ENCODE results near the gene FOXP1.
"Not testable (repeated sequence)": the region's sequence is repeated elsewhere in the genome, so short reads cannot be mapped to it uniquely, and the experiment has no call there.

The FOXP1 gene

GRCh38 chr3:71526448-71526847 is 57.1 kb downstream of the FOXP1 start:
- not testable (repeated sequence) for DNase-seq

GRCh38 chr3:71525391-71525790 is 58.1 kb downstream of the FOXP1 start:
- DNase-seq: no peak

- no peak for DNase-seq
Observed at GRCh38 chr3:71524672-71525071, 58.9 kb downstream of the FOXP1 start.

GRCh38 chr3:71523628-71524027 is 59.9 kb downstream of the FOXP1 start:
- no peak for DNase-seq

GRCh38 chr3:71521940-71522876 is 61.3 kb downstream of the FOXP1 start:
- no peak for DNase-seq

GRCh38 chr3:71521021-71521352 is 62.5 kb downstream of the FOXP1 start:
- no peak for DNase-seq

GRCh38 chr3:71520161-71521020 is 63.1 kb downstream of the FOXP1 start:
- DNase-seq: no peak

GRCh38 chr3:71518089-71518488 is 65.4 kb downstream of the FOXP1 start:
- DNase-seq: no peak

GRCh38 chr3:71517271-71517791 is 66.2 kb downstream of the FOXP1 start:
- no peak for DNase-seq

GRCh38 chr3:71515636-71516365 is 67.7 kb downstream of the FOXP1 start:
- DNase-seq: no peak

- no peak for DNase-seq
Observed at GRCh38 chr3:71514621-71515020, 68.9 kb downstream of the FOXP1 start.

GRCh38 chr3:71513515-71513914 is 70.0 kb downstream of the FOXP1 start:
- DNase-seq: no peak

GRCh38 chr3:71513081-71513480 is 70.4 kb downstream of the FOXP1 start:
- no peak for DNase-seq

- DNase-seq: no peak
Observed at GRCh38 chr3:71512544-71512943, 71.0 kb downstream of the FOXP1 start.

- DNase-seq: no peak
Observed at GRCh38 chr3:71512000-71512399, 71.5 kb downstream of the FOXP1 start.

- no peak for DNase-seq
Observed at GRCh38 chr3:71511446-71511845, 72.1 kb downstream of the FOXP1 start.

GRCh38 chr3:71511037-71511436 is 72.5 kb downstream of the FOXP1 start:
- no peak for DNase-seq

GRCh38 chr3:71510510-71510909 is 73.0 kb downstream of the FOXP1 start:
- no peak for DNase-seq

- no peak for DNase-seq
Observed at GRCh38 chr3:71509066-71509465, 74.5 kb downstream of the FOXP1 start.

GRCh38 chr3:71505767-71506350 is 77.7 kb downstream of the FOXP1 start:
- DNase-seq: no peak

- no peak for DNase-seq
Observed at GRCh38 chr3:71504250-71505036, 79.1 kb downstream of the FOXP1 start.

Data from NCI-H1105 treated with DMSO at 0.1 percent for 48 hours (cell line).